Testis (tissue), 2 donors: ENCODE results near the gene DIO1.

Source experiments
- CTCF ChIP-seq, 3 experiments: fragments of 450-650 bp in 2 of 3; fragments of 200-600 bp in 1 of 3; sonication (generic) in 1 of 3; IDR thresholded peaks; one replicate each; pipeline ENCODE4 v1.5.1; 2016 to 2019; ENCODE audit warnings: antibody characterized with exemption in 3 of 3, mild to moderate bottlenecking in 2 of 3, moderate library complexity in 1 of 3
- POLR2A ChIP-seq: fragments of 450-650 bp; IDR thresholded peaks from one replicate; pipeline ENCODE4 v1.6.1; 2017; ENCODE audit warnings: antibody characterized with exemption, mild to moderate bottlenecking, moderate library complexity

GRCh38 chr1:53943490-53944043 lies 49.6 kb downstream of the DIO1 start:
- TF ChIP-seq POLR2A (no peak), CTCF (IDR thresholded peaks at IDR 0.05) (no peak)
